Measurements from ENCODE around the gene SPDYE1.

DNA sequence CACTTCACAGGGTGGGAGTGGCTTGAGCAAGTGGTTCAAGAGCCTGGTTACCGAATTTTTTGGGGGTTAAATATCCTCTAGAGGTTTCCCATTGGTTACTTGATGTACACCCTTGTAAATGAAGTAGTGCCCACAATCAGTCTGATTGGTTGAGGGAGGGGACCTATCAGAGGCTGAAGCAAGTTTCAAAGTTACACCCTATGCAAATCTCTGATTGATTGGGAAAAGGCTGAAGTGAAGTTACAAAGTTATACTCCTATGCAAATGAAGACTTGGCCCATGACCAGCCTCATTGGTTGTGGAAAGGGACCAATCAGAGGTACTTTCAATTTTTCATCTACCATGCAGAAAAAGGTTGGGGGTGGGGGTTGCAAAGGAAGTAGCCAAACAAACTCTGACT is 36.8 kb upstream of the SPDYE1 start:
- TF ChIP-seq, protein P1, sequence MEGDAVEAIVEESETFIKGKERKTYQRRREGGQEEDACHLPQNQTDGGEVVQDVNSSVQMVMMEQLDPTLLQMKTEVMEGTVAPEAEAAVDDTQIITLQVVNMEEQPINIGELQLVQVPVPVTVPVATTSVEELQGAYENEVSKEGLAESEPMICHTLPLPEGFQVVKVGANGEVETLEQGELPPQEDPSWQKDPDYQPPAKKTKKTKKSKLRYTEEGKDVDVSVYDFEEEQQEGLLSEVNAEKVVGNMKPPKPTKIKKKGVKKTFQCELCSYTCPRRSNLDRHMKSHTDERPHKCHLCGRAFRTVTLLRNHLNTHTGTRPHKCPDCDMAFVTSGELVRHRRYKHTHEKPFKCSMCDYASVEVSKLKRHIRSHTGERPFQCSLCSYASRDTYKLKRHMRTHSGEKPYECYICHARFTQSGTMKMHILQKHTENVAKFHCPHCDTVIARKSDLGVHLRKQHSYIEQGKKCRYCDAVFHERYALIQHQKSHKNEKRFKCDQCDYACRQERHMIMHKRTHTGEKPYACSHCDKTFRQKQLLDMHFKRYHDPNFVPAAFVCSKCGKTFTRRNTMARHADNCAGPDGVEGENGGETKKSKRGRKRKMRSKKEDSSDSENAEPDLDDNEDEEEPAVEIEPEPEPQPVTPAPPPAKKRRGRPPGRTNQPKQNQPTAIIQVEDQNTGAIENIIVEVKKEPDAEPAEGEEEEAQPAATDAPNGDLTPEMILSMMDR (IDR thresholded peaks at IDR 0.05): no peak
- TF ChIP-seq, protein P2, sequence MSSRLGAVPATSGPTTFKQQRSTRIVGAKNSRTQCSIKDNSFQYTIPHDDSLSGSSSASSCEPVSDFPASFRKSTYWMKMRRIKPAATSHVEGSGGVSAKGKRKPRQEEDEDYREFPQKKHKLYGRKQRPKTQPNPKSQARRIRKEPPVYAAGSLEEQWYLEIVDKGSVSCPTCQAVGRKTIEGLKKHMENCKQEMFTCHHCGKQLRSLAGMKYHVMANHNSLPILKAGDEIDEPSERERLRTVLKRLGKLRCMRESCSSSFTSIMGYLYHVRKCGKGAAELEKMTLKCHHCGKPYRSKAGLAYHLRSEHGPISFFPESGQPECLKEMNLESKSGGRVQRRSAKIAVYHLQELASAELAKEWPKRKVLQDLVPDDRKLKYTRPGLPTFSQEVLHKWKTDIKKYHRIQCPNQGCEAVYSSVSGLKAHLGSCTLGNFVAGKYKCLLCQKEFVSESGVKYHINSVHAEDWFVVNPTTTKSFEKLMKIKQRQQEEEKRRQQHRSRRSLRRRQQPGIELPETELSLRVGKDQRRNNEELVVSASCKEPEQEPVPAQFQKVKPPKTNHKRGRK (CRISPR knock-in tag; IDR thresholded peaks at IDR 0.05; ENCODE audit: borderline replicate concordance): no peak
- TF ChIP-seq ZNF263 (CRISPR knock-in tag; IDR thresholded peaks at IDR 0.05; ENCODE audit: low read depth): no peak
- TF ChIP-seq ZBTB21 (CRISPR knock-in tag; IDR thresholded peaks at IDR 0.05; ENCODE audit: borderline replicate concordance): no peak
- TF ChIP-seq, protein P3, sequence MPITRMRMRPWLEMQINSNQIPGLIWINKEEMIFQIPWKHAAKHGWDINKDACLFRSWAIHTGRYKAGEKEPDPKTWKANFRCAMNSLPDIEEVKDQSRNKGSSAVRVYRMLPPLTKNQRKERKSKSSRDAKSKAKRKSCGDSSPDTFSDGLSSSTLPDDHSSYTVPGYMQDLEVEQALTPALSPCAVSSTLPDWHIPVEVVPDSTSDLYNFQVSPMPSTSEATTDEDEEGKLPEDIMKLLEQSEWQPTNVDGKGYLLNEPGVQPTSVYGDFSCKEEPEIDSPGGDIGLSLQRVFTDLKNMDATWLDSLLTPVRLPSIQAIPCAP (CRISPR knock-in tag; IDR thresholded peaks at IDR 0.05): no peak
- TF ChIP-seq KAT7 (CRISPR knock-in tag; IDR thresholded peaks at IDR 0.05; ENCODE audit: borderline replicate concordance): no peak
- TF ChIP-seq, protein P4, sequence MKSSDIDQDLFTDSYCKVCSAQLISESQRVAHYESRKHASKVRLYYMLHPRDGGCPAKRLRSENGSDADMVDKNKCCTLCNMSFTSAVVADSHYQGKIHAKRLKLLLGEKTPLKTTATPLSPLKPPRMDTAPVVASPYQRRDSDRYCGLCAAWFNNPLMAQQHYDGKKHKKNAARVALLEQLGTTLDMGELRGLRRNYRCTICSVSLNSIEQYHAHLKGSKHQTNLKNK (CRISPR knock-in tag; IDR thresholded peaks at IDR 0.05): no peak
- TF ChIP-seq, protein P5, sequence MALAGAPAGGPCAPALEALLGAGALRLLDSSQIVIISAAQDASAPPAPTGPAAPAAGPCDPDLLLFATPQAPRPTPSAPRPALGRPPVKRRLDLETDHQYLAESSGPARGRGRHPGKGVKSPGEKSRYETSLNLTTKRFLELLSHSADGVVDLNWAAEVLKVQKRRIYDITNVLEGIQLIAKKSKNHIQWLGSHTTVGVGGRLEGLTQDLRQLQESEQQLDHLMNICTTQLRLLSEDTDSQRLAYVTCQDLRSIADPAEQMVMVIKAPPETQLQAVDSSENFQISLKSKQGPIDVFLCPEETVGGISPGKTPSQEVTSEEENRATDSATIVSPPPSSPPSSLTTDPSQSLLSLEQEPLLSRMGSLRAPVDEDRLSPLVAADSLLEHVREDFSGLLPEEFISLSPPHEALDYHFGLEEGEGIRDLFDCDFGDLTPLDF (CRISPR knock-in tag; IDR thresholded peaks at IDR 0.05): no peak
- TF ChIP-seq, protein P6, sequence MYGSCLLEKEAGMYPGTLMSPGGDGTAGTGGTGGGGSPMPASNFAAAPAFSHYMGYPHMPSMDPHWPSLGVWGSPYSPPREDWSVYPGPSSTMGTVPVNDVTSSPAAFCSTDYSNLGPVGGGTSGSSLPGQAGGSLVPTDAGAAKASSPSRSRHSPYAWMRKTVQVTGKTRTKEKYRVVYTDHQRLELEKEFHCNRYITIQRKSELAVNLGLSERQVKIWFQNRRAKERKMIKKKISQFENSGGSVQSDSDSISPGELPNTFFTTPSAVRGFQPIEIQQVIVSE (CRISPR knock-in tag; IDR thresholded peaks at IDR 0.05; ENCODE audit: borderline replicate concordance): no peak
- TF ChIP-seq, protein P7, sequence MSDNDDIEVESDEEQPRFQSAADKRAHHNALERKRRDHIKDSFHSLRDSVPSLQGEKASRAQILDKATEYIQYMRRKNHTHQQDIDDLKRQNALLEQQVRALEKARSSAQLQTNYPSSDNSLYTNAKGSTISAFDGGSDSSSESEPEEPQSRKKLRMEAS (CRISPR knock-in tag; IDR thresholded peaks at IDR 0.05): no peak
- no peak for TF ChIP-seq SP1 (CRISPR knock-in tag; conservative IDR thresholded peaks at IDR 0.05)
